Upper lobe of right lung (tissue), 1 donor: ENCODE results near the gene ZSWIM8. TPM values are rescaled to one million over a fixed set of nuclear protein-coding genes. Genes with fewer than 3 reads are reported as not detected.

Source experiments
- ATAC-seq: fragments of 200-7000 bp; cut with Tn5 transposase; one replicate; pipeline ENCODE4 v1.9.1; 2020; ENCODE audit warnings: mild to moderate bottlenecking, moderate library complexity
- DNase-seq: peaks from one replicate; pipeline ENCODE4 v3.0.0-alpha.2; 2020
- H3K27ac ChIP-seq: fragments of 200-600 bp; one replicate; pipeline ENCODE4 v1.8.0; 2022
- H3K27me3 ChIP-seq: fragments of 200-600 bp; one replicate; pipeline ENCODE4 v1.8.0; 2022; ENCODE audit warnings: mild to moderate bottlenecking
- H3K36me3 ChIP-seq: fragments of 200-600 bp; one replicate; pipeline ENCODE4 v1.8.0; 2022
- H3K4me1 ChIP-seq: fragments of 200-600 bp; one replicate; pipeline ENCODE4 v1.8.0; 2022
- H3K4me3 ChIP-seq: fragments of 200-600 bp; one replicate; pipeline ENCODE4 v1.8.0; 2022; ENCODE audit warnings: mild to moderate bottlenecking
- H3K9me3 ChIP-seq: fragments of 200-600 bp; one replicate; pipeline ENCODE4 v1.8.0; 2022
- intact Hi-C: fragments of 100-400 bp; cut with DNase I; formaldehyde crosslinking; loops from one replicate; pipeline ENCODE4 v1.11.0; 2022
- total RNA-seq: library from RNA; stranded (reverse); fragmentation: NEBNext Ultra II Directional; extraction: Animal tissue kit (Norgen Biotek cat#: 25700); gene quantifications from one replicate; pipeline ENCODE4 v1.2.1, GENCODE V29; 2021
- TF ChIP-seq, protein P1 (sequence below): fragments of 200-600 bp; IDR thresholded peaks from one replicate; pipeline ENCODE4 v1.8.0; 2022; ENCODE audit warnings: antibody characterized with exemption
- donor health status: DM: no; HTN: yes; CAD: no; lungs with severe emphysema.

ZSWIM8 gene
- total RNA-seq, 1 donor from 2014 or later, result 117 TPM

DNA sequence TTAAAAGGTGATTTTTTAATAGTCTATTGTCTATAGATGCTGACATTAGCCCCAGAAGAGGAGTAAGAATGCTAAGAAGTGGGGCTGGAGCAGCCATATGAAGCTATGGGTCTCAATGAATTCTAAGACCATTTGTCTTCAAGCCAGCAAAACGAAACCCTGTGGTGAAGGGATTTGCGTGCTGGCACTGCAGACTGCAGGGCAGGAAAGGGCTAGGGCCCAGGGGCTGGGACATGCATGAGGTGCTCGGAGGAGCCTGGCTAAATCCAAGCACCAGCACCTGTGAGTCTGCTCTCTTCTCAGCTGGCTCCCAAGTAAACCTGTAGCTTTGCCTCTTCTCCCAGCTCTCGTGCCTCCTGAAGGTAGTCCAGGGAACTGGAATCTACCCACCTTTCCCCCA lies 27.3 kb downstream of the ZSWIM8 start:
- Histone ChIP-seq H3K36me3 (peaks cover 38% of the 10 kb centered on the region), H3K9me3 (no peaks in the 10 kb centered on the region), H3K27ac (no peak overlapping the region), H3K4me1 (peaks cover 19% of the 10 kb centered on the region), H3K27me3 (no peaks in the 10 kb centered on the region), H3K4me3 (no peak overlapping the region)
- ATAC-seq (no peak), DNase-seq (no peak)
- intact Hi-C loops, result no loop called here
- TF ChIP-seq, protein P1, sequence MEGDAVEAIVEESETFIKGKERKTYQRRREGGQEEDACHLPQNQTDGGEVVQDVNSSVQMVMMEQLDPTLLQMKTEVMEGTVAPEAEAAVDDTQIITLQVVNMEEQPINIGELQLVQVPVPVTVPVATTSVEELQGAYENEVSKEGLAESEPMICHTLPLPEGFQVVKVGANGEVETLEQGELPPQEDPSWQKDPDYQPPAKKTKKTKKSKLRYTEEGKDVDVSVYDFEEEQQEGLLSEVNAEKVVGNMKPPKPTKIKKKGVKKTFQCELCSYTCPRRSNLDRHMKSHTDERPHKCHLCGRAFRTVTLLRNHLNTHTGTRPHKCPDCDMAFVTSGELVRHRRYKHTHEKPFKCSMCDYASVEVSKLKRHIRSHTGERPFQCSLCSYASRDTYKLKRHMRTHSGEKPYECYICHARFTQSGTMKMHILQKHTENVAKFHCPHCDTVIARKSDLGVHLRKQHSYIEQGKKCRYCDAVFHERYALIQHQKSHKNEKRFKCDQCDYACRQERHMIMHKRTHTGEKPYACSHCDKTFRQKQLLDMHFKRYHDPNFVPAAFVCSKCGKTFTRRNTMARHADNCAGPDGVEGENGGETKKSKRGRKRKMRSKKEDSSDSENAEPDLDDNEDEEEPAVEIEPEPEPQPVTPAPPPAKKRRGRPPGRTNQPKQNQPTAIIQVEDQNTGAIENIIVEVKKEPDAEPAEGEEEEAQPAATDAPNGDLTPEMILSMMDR, result no peak

- DNase-seq, result no peak
- peaks cover 31% of the 10 kb centered on the region for H3K36me3 ChIP-seq
- no peak for ATAC-seq
- no peaks in the 10 kb centered on the region for H3K27me3 ChIP-seq
- H3K4me1 ChIP-seq, result peaks cover 19% of the 10 kb centered on the region
- TF ChIP-seq, protein P1, result no peak
- intact Hi-C loops, result no loop called here
- no peaks in the 10 kb centered on the region for H3K9me3 ChIP-seq
- no peak overlapping the region for H3K4me3 ChIP-seq
- no peak overlapping the region for H3K27ac ChIP-seq
Measured at GRCh38 chr10:73813333-73813732, 27.9 kb downstream of the ZSWIM8 start.

- DNase-seq, result no peak
- peaks cover 30% of the 10 kb centered on the region for H3K36me3 ChIP-seq
- intact Hi-C loops, result no loop called here
- no peak for ATAC-seq
- H3K27me3 ChIP-seq, result no peaks in the 10 kb centered on the region
- TF ChIP-seq, protein P1, result no peak
- H3K9me3 ChIP-seq, result no peaks in the 10 kb centered on the region
- H3K4me1 ChIP-seq, result peaks cover 24% of the 10 kb centered on the region
- H3K4me3 ChIP-seq, result no peak overlapping the region
- no peak overlapping the region for H3K27ac ChIP-seq
Measured at GRCh38 chr10:73814276-73814895, 29.0 kb downstream of the ZSWIM8 start.

GRCh38 chr10:73814896-73815718 lies 29.7 kb downstream of the ZSWIM8 start:
- Histone ChIP-seq H3K9me3 (no peaks in the 10 kb centered on the region), H3K27ac (no peak overlapping the region), H3K36me3 (peaks cover 30% of the 10 kb centered on the region), H3K4me1 (peaks cover 21% of the 10 kb centered on the region), H3K27me3 (no peaks in the 10 kb centered on the region), H3K4me3 (no peak overlapping the region)
- intact Hi-C loops, result no loop called here
- ATAC-seq, result no peak
- DNase-seq, result no peak
- TF ChIP-seq, protein P1, result no peak

DNA sequence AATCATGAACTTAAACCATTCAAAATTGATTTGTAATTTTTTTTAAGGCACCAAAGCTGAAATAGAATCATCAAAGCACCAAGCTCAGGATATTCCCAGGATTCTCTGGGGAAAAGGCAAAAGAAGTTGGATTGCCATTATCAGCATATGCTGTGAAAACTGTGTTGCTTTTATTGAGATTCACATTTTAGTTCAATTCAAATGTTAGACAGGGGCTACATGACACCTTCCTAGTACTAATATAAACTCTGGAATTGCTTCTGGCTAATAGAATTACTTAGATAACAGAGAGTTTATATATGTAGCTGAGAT lies 30.3 kb downstream of the ZSWIM8 start:
- Histone ChIP-seq H3K4me1 (peaks cover 15% of the 10 kb centered on the region), H3K27me3 (no peaks in the 10 kb centered on the region), H3K9me3 (no peaks in the 10 kb centered on the region), H3K27ac (peak overlapping the region; percentile 31), H3K36me3 (peaks cover 30% of the 10 kb centered on the region), H3K4me3 (no peak overlapping the region)
- ATAC-seq (no peak), DNase-seq (no peak)
- TF ChIP-seq, protein P1, result no peak
- intact Hi-C loops, result no loop called here
